HG03039 (cell line): ENCODE measurements around the gene TBC1D3G.
"Not testable (repeated sequence)": the region's sequence is repeated elsewhere in the genome, so short reads cannot be mapped to it uniquely, and the experiment has no call there.

Experiments used
- ATAC-seq: cut with Tn5 transposase; IDR thresholded peaks from one replicate; pipeline ENCODE4 v1.9.1; 2021; ENCODE audit warnings: mild to moderate bottlenecking, moderate library complexity; ENCODE audit not compliant: unreplicated experiment

TBC1D3G gene

GRCh38 chr17:36323584-36323983 is at the start of gene TBC1D3G:
Gene TBC1D3G, plus strand, starts transcription at chr17:36323884. Its CDS starts 1,528 bp downstream, at chr17:36325412.
- ATAC-seq = not testable (repeated sequence)

- ATAC-seq = not testable (repeated sequence)
These were observed 40.4 kb upstream of the TBC1D3G start for GRCh38 chr17:36283256-36283655.

GRCh38 chr17:36284219-36284618 is 39.5 kb upstream of the TBC1D3G start:
- not testable (repeated sequence) for ATAC-seq

GRCh38 chr17:36289965-36290612 is 33.6 kb upstream of the TBC1D3G start:
- not testable (repeated sequence) for ATAC-seq

- ATAC-seq = not testable (repeated sequence)
These were observed 28.5 kb upstream of the TBC1D3G start for GRCh38 chr17:36295161-36295560.

- not testable (repeated sequence) for ATAC-seq
These were observed 7.9 kb upstream of the TBC1D3G start for GRCh38 chr17:36315736-36316135.

GRCh38 chr17:36362496-36362895 is 38.8 kb downstream of the TBC1D3G start:
- not testable (repeated sequence) for ATAC-seq

GRCh38 chr17:36375938-36376337 is 52.3 kb downstream of the TBC1D3G start:
- not testable (repeated sequence) for ATAC-seq
